DND-41 (cell line): ENCODE measurements around the gene STKLD1.

Experiments used
- ATAC-seq: fragments of 200-7000 bp; cut with Tn5 transposase; 3 replicates; pipeline ENCODE4 v1.9.1; 2021; ENCODE audit warnings: low read depth; ENCODE audit not compliant: insufficient read depth
- DNase-seq: peaks from one replicate; pipeline ENCODE4 v3.0.0-alpha.2; 2020
- H2AFZ ChIP-seq: 2 replicates; pipeline ENCODE4 v1.6.0; 2012; ENCODE audit warnings: low read depth, low read length
- H3K27ac ChIP-seq: 2 replicates; pipeline ENCODE4 v1.5.1; 2012; ENCODE audit warnings: low read length, inconsistent platforms
- H3K27me3 ChIP-seq: fragments of 200-600 bp; sonication (generic); 2 replicates; pipeline ENCODE4 v1.6.0; 2012; ENCODE audit warnings: low read length, mild to moderate bottlenecking, inconsistent platforms; ENCODE audit not compliant: insufficient read depth, poor library complexity
- H3K36me3 ChIP-seq: 2 replicates; pipeline ENCODE4 v1.5.1; 2012; ENCODE audit warnings: low read length, inconsistent platforms; ENCODE audit not compliant: insufficient read depth
- H3K4me1 ChIP-seq: 2 replicates; pipeline ENCODE4 v1.5.1; 2012; ENCODE audit warnings: mild to moderate bottlenecking, low read length; ENCODE audit not compliant: insufficient read depth
- H3K4me2 ChIP-seq: 2 replicates; pipeline ENCODE4 v1.6.0; 2012; ENCODE audit warnings: mild to moderate bottlenecking, moderate library complexity, low read length, inconsistent platforms; ENCODE audit not compliant: insufficient read depth
- H3K4me3 ChIP-seq, 2 experiments: fragments of 200-600 bp in 1 of 2; shearing (Covaris generic) in 1 of 2; 2 replicates each; pipeline ENCODE4 v1.5.1; 2012 to 2016; ENCODE audit warnings: inconsistent platforms in 2 of 2, low read length in 2 of 2, mild to moderate bottlenecking in 2 of 2, low read depth in 1 of 2, moderate library complexity in 1 of 2
- H3K79me2 ChIP-seq: 2 replicates; pipeline ENCODE4 v1.6.0; 2012; ENCODE audit warnings: low read length, inconsistent platforms; ENCODE audit not compliant: insufficient read depth
- H3K9ac ChIP-seq: 2 replicates; pipeline ENCODE4 v1.6.0; 2012; ENCODE audit warnings: low read depth, mild to moderate bottlenecking, inconsistent platforms, low read length, moderate library complexity
- H3K9me3 ChIP-seq: 2 replicates; pipeline ENCODE4 v1.5.1; 2012; ENCODE audit warnings: low read length, moderate library complexity, mild to moderate bottlenecking, inconsistent platforms; ENCODE audit not compliant: insufficient read depth, severe bottlenecking
- H4K20me1 ChIP-seq: 2 replicates; pipeline ENCODE4 v1.6.0; 2012; ENCODE audit warnings: low read length; ENCODE audit not compliant: insufficient read depth
- EZH2 ChIP-seq: IDR thresholded peaks from 3 replicates; pipeline ENCODE4 v1.6.1; 2012; ENCODE audit warnings: borderline replicate concordance, low read depth, mild to moderate bottlenecking, moderate library complexity, low read length, inconsistent platforms; ENCODE audit not compliant: severe bottlenecking
- TF ChIP-seq, protein P1 (sequence below): IDR thresholded peaks from 2 replicates; pipeline ENCODE4 v1.5.1; 2012; ENCODE audit warnings: borderline replicate concordance, low read length, moderate library complexity, mild to moderate bottlenecking; ENCODE audit not compliant: poor library complexity, severe bottlenecking; ENCODE audit errors: extremely low read depth

STKLD1 gene

DNA sequence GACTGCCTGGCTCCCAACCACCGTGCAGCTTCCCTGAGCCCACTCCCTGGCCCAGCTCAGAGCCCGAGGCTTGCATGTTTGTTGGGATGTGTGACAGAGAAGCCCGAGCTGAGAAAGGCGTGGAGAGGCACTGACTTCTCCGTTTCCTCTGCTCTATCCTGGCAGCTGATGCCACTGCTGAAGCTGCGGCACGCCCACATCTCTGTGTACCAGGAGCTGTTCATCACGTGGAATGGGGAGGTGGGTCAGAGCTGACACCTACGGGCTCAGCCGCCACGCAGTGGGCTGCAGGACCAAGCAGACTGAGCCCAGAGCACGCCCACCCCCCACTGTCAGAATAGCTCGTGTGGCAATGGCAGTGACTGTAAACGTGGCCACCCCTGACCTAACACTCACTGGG lies 9.3 kb downstream of the STKLD1 start:
- H3K4me1 ChIP-seq, result no peaks in the 10 kb centered on the region
- no peak overlapping the region for H3K4me2 ChIP-seq
- no peaks in the 10 kb centered on the region for H3K36me3 ChIP-seq
- no peaks in the 10 kb centered on the region for H4K20me1 ChIP-seq
- no peak overlapping the region for H2AFZ ChIP-seq
- TF ChIP-seq EZH2, result no peak
- TF ChIP-seq, protein P1, sequence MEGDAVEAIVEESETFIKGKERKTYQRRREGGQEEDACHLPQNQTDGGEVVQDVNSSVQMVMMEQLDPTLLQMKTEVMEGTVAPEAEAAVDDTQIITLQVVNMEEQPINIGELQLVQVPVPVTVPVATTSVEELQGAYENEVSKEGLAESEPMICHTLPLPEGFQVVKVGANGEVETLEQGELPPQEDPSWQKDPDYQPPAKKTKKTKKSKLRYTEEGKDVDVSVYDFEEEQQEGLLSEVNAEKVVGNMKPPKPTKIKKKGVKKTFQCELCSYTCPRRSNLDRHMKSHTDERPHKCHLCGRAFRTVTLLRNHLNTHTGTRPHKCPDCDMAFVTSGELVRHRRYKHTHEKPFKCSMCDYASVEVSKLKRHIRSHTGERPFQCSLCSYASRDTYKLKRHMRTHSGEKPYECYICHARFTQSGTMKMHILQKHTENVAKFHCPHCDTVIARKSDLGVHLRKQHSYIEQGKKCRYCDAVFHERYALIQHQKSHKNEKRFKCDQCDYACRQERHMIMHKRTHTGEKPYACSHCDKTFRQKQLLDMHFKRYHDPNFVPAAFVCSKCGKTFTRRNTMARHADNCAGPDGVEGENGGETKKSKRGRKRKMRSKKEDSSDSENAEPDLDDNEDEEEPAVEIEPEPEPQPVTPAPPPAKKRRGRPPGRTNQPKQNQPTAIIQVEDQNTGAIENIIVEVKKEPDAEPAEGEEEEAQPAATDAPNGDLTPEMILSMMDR, result no peak
- ATAC-seq (no peak), DNase-seq (no peak)
- no peaks in the 10 kb centered on the region for H3K27me3 ChIP-seq
- H3K9ac ChIP-seq, result no peak overlapping the region
- no peak overlapping the region for H3K4me3 ChIP-seq
- H3K27ac ChIP-seq, result no peak overlapping the region
- H3K9me3 ChIP-seq, result no peaks in the 10 kb centered on the region
- no peaks in the 10 kb centered on the region for H3K79me2 ChIP-seq

DNA sequence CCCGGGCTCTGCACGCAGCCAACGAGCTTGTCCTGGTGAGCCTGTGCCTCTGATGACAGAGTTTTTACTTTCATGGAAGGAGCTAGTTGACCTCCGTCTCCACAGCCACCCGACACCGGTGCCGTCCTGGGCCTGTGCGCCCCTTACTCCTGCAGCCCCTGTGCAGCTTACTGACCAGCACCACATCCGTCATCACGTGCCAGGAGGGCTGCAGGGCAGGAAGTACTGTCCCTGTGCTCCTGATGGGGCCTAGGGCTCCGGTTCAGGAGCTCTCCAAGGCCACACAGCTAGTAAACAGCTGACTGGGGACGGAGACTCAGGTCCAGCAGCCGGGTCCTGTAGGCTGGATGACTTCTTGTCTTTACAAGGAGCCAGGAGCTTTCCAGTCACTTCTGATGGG lies 10.2 kb downstream of the STKLD1 start:
- Histone ChIP-seq H3K36me3 (no peaks in the 10 kb centered on the region), H3K9ac (no peak overlapping the region), H3K9me3 (no peaks in the 10 kb centered on the region), H3K4me1 (no peaks in the 10 kb centered on the region), H3K27me3 (no peaks in the 10 kb centered on the region), H3K4me2 (no peak overlapping the region), H3K4me3 (no peak overlapping the region), H3K27ac (no peak overlapping the region), H3K79me2 (no peaks in the 10 kb centered on the region), H4K20me1 (no peaks in the 10 kb centered on the region), H2AFZ (no peak overlapping the region)
- TF ChIP-seq, protein P1, result no peak
- no peak for TF ChIP-seq EZH2
- DNase-seq (no peak), ATAC-seq (no peak)

DNA sequence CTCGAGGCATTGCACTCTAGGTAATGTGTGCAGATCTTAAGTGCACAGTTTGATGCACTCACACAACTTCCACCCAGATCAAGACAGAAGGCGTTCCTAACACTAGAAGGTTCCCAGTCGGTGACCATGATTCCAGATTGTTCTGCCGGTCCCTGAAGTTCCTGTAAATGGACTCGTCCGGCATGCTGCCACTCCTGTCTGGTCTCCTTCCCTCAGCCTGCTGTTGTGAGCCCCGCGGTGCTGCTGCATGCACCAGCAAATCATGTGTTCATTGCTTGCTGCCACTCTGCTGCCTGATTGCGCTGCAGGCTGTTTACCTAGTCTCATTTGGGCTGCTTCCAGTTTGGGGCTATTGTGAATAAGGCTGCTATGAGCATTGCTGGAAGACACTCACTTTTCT lies 11.5 kb downstream of the STKLD1 start:
- TF ChIP-seq, protein P1, result no peak
- no peak for TF ChIP-seq EZH2
- H3K27ac ChIP-seq, result no peak overlapping the region
- no peaks in the 10 kb centered on the region for H4K20me1 ChIP-seq
- H3K4me2 ChIP-seq, result no peak overlapping the region
- H3K9me3 ChIP-seq, result no peaks in the 10 kb centered on the region
- H3K79me2 ChIP-seq, result no peaks in the 10 kb centered on the region
- no peaks in the 10 kb centered on the region for H3K27me3 ChIP-seq
- H3K9ac ChIP-seq, result no peak overlapping the region
- DNase-seq (no peak), ATAC-seq (no peak)
- H3K4me1 ChIP-seq, result no peaks in the 10 kb centered on the region
- H3K4me3 ChIP-seq, result no peak overlapping the region
- H2AFZ ChIP-seq, result no peak overlapping the region
- H3K36me3 ChIP-seq, result no peaks in the 10 kb centered on the region

DNA sequence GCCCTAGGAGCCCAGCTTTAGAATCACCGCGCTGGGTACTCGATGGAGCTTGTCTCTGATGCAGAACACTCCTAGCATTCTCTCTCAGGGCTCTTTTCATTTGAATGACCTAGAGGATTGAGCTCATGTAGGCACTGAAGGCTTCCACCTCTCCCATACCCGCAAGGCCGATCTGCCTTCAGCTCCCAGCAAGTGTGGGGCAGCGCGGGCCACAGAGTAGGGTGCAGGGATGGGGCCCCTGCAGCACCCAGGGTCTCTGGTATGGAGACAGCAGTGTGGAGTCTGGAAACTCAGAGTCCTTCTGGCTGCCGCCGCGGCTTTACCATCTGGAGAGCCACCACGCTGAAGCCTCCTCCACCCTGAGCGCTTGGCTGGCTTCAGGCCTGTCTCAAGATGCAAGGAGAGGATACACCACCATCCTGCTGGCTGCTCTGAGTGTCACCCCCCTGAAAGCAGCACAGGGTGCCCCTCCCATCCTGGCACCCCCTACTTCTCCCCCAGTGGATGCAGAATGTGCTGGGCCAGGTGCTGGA lies 12.9 kb downstream of the STKLD1 start:
- no peak overlapping the region for H3K4me3 ChIP-seq
- no peaks in the 10 kb centered on the region for H3K9me3 ChIP-seq
- DNase-seq (no peak), ATAC-seq (no peak)
- no peak overlapping the region for H3K27ac ChIP-seq
- no peaks in the 10 kb centered on the region for H3K79me2 ChIP-seq
- no peak overlapping the region for H3K4me2 ChIP-seq
- no peaks in the 10 kb centered on the region for H4K20me1 ChIP-seq
- no peak overlapping the region for H2AFZ ChIP-seq
- H3K4me1 ChIP-seq, result no peaks in the 10 kb centered on the region
- H3K27me3 ChIP-seq, result no peaks in the 10 kb centered on the region
- H3K9ac ChIP-seq, result no peak overlapping the region
- TF ChIP-seq, protein P1, result no peak
- TF ChIP-seq EZH2, result no peak
- no peaks in the 10 kb centered on the region for H3K36me3 ChIP-seq
